SHP77 treated with DMSO at 0.1 percent for 48 hours (cell line): Measurements from ENCODE around the gene MAPT.
"Not testable (repeated sequence)": the region's sequence is repeated elsewhere in the genome, so short reads cannot be mapped to it uniquely, and the experiment has no call there.

Experiments
- DNase-seq: peaks from one replicate; lab custom pipeline; 2025; lab: John Stamatoyannopoulos, UW

The MAPT gene

DNA sequence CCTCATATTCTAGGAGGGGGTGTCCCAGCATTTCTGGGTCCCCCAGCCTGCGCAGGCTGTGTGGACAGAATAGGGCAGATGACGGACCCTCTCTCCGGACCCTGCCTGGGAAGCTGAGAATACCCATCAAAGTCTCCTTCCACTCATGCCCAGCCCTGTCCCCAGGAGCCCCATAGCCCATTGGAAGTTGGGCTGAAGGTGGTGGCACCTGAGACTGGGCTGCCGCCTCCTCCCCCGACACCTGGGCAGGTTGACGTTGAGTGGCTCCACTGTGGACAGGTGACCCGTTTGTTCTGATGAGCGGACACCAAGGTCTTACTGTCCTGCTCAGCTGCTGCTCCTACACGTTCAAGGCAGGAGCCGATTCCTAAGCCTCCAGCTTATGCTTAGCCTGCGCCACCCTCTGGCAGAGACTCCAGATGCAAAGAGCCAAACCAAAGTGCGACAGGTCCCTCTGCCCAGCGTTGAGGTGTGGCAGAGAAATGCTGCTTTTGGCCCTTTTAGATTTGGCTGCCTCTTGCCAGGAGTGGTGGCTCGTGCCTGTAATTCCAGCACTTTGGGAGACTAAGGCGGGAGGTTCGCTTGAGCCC lies 116.3 kb downstream of the MAPT start:
- no peak for DNase-seq

DNA sequence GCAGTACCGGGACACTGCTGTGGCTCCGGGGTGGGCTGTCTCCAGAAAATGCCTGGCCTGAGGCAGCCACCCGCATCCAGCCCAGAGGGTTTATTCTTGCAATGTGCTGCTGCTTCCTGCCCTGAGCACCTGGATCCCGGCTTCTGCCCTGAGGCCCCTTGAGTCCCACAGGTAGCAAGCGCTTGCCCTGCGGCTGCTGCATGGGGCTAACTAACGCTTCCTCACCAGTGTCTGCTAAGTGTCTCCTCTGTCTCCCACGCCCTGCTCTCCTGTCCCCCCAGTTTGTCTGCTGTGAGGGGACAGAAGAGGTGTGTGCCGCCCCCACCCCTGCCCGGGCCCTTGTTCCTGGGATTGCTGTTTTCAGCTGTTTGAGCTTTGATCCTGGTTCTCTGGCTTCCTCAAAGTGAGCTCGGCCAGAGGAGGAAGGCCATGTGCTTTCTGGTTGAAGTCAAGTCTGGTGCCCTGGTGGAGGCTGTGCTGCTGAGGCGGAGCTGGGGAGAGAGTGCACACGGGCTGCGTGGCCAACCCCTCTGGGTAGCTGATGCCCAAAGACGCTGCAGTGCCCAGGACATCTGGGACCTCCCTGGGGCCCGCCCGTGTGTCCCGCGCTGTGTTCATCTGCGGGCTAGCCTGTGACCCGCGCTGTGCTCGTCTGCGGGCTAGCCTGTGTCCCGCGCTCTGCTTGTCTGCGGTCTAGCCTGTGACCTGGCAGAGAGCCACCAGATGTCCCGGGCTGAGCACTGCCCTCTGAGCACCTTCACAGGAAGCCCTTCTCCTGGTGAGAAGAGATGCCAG lies 117.6 kb downstream of the MAPT start:
- no peak for DNase-seq

DNA sequence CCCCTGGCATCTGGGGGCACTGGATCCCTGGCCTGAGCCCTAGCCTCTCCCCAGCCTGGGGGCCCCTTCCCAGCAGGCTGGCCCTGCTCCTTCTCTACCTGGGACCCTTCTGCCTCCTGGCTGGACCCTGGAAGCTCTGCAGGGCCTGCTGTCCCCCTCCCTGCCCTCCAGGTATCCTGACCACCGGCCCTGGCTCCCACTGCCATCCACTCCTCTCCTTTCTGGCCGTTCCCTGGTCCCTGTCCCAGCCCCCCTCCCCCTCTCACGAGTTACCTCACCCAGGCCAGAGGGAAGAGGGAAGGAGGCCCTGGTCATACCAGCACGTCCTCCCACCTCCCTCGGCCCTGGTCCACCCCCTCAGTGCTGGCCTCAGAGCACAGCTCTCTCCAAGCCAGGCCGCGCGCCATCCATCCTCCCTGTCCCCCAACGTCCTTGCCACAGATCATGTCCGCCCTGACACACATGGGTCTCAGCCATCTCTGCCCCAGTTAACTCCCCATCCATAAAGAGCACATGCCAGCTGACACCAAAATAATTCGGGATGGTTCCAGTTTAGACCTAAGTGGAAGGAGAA lies 118.2 kb downstream of the MAPT start:
- DNase-seq: no peak

DNA sequence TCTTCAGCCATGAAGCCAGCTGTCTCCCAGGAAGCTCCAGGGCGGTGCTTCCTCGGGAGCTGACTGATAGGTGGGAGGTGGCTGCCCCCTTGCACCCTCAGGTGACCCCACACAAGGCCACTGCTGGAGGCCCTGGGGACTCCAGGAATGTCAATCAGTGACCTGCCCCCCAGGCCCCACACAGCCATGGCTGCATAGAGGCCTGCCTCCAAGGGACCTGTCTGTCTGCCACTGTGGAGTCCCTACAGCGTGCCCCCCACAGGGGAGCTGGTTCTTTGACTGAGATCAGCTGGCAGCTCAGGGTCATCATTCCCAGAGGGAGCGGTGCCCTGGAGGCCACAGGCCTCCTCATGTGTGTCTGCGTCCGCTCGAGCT lies 118.8 kb downstream of the MAPT start:
- DNase-seq: no peak

DNA sequence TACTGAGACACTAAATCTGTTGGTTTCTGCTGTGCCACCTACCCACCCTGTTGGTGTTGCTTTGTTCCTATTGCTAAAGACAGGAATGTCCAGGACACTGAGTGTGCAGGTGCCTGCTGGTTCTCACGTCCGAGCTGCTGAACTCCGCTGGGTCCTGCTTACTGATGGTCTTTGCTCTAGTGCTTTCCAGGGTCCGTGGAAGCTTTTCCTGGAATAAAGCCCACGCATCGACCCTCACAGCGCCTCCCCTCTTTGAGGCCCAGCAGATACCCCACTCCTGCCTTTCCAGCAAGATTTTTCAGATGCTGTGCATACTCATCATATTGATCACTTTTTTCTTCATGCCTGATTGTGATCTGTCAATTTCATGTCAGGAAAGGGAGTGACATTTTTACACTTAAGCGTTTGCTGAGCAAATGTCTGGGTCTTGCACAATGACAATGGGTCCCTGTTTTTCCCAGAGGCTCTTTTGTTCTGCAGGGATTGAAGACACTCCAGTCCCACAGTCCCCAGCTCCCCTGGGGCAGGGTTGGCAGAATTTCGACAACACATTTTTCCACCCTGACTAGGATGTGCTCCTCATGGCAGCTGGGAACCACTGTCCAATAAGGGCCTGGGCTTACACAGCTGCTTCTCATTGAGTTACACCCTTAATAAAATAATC lies 119.3 kb downstream of the MAPT start:
- no peak for DNase-seq

DNA sequence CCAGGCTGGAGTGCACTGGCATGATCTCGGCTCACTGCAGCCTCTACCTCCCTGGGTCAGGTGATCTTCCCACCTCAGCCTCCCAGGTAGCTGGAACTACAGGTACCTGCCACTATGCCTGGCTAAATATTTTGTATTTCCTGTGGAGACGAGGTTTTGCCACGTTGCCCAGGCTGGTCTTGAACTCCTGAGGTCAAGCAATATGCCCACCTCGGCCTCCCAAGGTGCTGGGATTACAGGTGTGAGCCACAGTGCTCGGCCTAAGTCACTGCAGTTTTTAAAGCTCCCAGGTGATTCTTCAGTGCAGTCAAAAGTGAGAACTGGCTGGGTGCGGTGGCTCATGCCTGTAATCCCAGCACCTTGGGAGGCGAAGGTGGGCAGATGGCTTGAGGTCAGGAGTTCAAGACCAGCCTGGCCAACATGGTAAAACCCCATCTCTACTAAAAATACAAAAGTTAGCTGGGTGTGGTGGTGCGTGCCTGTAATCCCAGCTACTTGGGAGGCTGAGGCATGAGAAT lies 125.1 kb downstream of the MAPT start:
- DNase-seq: not testable (repeated sequence)

DNA sequence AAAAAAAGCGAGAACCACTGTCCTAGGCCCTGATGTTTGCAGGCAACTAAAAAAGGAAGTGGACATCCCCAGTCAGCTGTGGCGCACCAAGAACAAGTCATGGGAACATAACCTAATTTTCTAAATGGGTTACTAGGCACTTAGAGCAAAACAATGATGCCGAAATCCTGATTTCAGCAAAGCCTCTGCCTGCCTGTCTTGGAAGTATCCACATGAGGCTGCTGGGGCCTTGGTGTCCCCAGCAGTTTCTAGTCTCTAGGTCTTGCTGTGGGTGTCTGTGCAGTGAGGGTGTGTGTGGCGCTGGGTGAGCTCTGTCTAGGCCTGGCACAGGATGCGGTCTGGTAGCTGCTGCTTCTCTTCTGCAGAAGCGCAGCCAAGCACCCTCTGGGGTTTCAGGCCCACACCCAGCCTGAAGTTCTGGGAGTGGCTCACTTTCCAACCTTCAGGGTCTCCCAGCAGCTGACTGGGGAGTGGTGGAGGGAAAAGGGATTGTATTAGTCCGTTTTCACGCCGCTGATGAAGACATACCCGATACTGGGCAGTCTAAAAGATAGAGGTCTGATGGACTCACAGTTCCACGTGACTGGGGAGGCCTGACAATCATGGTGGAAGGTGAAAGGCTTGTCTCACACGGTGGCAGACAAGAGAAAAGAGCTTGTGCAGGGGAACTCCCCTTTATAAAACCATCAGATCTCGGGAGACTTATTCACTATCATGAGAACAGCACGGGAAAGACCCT lies 125.8 kb downstream of the MAPT start:
- DNase-seq: no peak

DNA sequence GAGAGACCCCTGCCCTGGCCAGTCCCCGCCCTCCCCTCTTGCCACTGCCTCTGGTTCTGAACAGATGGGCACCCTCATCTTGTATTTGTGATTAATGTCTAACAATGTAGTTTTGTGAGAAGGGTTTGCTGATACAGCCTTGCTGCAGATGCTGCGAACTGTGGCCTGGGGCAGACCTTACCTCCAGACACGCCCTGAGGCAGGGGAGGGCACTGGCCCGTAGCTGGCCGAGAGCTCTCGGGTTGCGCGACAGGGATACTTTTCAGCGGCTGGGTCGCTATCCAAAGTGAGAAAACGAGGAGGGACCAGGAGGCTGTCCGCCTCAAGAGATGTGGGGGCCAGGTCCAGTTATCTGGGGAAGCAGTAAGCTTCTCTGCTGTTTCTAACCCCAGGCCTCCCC lies 126.6 kb downstream of the MAPT start:
- DNase-seq: no peak

DNA sequence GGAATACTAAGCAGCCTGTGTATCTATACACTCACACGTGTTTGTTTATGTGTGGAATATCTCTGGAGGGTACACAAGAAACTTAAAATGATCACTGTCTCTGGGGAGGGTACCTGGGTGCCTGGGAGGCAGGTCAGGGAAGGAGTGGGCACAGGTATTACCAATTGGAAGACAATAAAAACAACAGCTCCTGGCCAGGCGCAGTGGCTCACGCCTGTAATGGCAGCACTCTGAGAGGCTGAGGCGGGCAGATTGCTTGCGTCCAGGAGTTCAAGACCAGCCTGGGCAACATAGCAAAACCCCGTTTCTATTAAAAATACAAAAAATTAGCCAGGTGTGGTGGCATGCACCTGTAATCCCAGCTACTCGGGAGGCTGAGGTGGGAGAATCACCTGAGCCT lies 129.0 kb downstream of the MAPT start:
- not testable (repeated sequence) for DNase-seq

DNA sequence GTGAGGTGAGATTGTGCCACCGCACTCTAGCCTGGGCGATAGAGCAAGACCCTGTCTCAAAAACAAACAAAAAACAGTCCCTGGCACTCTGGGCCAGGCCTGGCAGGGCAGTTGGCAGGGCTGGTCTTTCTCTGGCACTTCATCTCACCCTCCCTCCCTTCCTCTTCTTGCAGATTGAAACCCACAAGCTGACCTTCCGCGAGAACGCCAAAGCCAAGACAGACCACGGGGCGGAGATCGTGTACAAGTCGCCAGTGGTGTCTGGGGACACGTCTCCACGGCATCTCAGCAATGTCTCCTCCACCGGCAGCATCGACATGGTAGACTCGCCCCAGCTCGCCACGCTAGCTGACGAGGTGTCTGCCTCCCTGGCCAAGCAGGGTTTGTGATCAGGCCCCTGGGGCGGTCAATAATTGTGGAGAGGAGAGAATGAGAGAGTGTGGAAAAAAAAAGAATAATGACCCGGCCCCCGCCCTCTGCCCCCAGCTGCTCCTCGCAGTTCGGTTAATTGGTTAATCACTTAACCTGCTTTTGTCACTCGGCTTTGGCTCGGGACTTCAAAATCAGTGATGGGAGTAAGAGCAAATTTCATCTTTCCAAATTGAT lies 129.5 kb downstream of the MAPT start:
- DNase-seq: no peak

DNA sequence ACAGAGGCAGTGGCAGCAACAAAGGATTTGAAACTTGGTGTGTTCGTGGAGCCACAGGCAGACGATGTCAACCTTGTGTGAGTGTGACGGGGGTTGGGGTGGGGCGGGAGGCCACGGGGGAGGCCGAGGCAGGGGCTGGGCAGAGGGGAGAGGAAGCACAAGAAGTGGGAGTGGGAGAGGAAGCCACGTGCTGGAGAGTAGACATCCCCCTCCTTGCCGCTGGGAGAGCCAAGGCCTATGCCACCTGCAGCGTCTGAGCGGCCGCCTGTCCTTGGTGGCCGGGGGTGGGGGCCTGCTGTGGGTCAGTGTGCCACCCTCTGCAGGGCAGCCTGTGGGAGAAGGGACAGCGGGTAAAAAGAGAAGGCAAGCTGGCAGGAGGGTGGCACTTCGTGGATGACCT lies 130.2 kb downstream of the MAPT start:
- no peak for DNase-seq

DNA sequence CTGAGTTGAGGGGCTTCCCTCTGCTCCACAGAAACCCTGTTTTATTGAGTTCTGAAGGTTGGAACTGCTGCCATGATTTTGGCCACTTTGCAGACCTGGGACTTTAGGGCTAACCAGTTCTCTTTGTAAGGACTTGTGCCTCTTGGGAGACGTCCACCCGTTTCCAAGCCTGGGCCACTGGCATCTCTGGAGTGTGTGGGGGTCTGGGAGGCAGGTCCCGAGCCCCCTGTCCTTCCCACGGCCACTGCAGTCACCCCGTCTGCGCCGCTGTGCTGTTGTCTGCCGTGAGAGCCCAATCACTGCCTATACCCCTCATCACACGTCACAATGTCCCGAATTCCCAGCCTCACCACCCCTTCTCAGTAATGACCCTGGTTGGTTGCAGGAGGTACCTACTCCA lies 130.7 kb downstream of the MAPT start:
- no peak for DNase-seq

DNA sequence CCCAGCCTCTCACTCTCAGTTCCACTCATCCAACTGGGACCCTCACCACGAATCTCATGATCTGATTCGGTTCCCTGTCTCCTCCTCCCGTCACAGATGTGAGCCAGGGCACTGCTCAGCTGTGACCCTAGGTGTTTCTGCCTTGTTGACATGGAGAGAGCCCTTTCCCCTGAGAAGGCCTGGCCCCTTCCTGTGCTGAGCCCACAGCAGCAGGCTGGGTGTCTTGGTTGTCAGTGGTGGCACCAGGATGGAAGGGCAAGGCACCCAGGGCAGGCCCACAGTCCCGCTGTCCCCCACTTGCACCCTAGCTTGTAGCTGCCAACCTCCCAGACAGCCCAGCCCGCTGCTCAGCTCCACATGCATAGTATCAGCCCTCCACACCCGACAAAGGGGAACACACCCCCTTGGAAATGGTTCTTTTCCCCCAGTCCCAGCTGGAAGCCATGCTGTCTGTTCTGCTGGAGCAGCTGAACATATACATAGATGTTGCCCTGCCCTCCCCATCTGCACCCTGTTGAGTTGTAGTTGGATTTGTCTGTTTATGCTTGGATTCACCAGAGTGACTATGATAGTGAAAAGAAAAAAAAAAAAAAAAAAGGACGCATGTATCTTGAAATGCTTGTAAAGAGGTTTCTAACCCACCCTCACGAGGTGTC lies 131.3 kb downstream of the MAPT start:
- no peak for DNase-seq

DNA sequence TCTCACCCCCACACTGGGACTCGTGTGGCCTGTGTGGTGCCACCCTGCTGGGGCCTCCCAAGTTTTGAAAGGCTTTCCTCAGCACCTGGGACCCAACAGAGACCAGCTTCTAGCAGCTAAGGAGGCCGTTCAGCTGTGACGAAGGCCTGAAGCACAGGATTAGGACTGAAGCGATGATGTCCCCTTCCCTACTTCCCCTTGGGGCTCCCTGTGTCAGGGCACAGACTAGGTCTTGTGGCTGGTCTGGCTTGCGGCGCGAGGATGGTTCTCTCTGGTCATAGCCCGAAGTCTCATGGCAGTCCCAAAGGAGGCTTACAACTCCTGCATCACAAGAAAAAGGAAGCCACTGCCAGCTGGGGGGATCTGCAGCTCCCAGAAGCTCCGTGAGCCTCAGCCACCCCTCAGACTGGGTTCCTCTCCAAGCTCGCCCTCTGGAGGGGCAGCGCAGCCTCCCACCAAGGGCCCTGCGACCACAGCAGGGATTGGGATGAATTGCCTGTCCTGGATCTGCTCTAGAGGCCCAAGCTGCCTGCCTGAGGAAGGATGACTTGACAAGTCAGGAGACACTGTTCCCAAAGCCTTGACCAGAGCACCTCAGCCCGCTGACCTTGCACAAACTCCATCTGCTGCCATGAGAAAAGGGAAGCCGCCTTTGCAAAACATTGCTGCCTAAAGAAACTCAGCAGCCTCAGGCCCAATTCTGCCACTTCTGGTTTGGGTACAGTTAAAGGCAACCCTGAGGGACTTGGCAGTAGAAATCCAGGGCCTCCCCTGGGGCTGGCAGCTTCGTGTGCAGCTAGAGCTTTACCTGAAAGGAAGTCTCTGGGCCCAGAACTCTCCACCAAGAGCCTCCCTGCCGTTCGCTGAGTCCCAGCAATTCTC lies 132.1 kb downstream of the MAPT start:
- no peak for DNase-seq

DNA sequence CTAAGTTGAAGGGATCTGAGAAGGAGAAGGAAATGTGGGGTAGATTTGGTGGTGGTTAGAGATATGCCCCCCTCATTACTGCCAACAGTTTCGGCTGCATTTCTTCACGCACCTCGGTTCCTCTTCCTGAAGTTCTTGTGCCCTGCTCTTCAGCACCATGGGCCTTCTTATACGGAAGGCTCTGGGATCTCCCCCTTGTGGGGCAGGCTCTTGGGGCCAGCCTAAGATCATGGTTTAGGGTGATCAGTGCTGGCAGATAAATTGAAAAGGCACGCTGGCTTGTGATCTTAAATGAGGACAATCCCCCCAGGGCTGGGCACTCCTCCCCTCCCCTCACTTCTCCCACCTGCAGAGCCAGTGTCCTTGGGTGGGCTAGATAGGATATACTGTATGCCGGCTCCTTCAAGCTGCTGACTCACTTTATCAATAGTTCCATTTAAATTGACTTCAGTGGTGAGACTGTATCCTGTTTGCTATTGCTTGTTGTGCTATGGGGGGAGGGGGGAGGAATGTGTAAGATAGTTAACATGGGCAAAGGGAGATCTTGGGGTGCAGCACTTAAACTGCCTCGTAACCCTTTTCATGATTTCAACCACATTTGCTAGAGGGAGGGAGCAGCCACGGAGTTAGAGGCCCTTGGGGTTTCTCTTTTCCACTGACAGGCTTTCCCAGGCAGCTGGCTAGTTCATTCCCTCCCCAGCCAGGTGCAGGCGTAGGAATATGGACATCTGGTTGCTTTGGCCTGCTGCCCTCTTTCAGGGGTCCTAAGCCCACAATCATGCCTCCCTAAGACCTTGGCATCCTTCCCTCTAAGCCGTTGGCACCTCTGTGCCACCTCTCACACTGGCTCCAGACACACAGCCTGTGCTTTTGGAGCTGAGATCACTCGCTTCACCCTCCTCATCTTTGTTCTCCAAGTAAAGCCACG lies 133.0 kb downstream of the MAPT start:
- DNase-seq: no peak

DNA sequence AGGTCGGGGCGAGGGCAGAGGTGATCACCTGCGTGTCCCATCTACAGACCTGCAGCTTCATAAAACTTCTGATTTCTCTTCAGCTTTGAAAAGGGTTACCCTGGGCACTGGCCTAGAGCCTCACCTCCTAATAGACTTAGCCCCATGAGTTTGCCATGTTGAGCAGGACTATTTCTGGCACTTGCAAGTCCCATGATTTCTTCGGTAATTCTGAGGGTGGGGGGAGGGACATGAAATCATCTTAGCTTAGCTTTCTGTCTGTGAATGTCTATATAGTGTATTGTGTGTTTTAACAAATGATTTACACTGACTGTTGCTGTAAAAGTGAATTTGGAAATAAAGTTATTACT lies 133.6 kb downstream of the MAPT start:
- DNase-seq: no peak

DNA sequence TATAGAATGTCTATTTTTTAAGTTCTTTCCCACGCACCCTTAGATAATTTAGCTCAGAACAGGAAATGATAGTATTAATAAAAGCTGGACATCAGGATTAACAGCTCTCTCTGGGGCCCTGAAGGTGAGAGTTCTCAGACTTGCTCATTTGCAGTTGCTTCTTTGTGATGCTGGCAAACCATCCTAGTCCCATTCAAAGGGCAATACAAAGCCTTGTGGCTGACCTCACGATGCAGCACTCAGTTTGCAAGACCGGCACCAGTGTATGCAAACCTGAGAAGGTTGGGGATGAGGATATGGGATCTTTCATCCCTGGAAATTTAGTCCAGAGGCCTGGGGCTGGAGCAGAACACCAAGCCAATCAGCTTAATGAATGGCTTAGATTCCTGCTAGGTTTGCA lies 134.0 kb downstream of the MAPT start:
- no peak for DNase-seq

DNA sequence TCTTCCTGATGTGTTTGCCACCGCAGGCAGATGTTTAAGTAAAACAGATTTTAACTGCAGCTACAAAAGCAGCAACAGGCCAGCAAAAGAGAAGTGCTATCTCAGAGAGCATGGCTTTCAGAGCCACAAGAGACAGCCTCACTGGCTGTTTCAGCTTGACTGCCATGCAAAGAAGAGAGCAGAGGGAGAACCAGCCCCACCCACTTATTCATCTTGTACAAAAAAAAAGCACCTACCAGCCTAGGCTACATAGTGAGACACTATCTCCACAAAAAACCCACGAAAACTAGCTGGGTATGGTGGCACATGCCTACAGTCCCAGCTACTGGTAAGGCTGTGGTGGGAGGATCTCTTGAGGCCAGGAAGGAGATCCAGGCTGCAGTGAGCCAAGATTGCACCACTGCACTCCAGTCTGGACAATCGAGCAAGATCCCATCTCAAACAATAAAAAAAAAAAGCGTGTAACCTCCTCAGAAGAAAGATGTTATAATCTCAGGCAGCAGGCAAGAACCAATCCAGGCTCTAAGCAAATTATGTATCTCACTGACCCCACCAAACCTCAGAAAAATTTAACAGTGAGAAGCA lies 134.7 kb downstream of the MAPT start:
- no peak for DNase-seq

DNA sequence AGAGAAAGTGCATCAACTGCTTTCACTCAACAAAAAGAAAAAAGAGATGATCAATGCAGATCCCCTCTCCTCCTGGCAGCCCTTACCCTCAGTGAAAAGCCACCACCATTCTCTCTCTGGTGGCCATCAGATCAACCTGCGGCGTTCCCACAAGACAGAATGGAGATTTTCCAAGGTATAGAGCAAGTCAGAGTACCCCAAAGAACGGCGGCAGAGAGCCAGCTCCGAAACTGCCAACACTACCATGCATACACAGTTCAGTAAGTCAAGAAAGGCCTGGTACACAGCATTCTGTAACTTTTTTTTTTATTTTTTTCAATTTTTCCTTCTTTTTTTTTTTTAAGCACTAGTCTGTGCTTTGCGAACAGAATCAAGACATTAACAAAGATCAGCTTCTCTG lies 135.3 kb downstream of the MAPT start:
- no peak for DNase-seq
